Activated CD8-positive, alpha-beta memory T cell treated with anti-CD3 and anti-CD28 coated beads for 1 hour (primary cell): ENCODE measurements around the gene STBD1.
"Not testable (repeated sequence)": the region's sequence is repeated elsewhere in the genome, so short reads cannot be mapped to it uniquely, and the experiment has no call there.

Experiments
- DNase-seq, 2 donors: peaks; one replicate each; pipeline ENCODE4 v3.0.0-alpha.2; 2020; ENCODE audit warnings: low read depth in 1 of 2; ENCODE audit errors: extremely low read depth in 1 of 2

STBD1 gene

DNA sequence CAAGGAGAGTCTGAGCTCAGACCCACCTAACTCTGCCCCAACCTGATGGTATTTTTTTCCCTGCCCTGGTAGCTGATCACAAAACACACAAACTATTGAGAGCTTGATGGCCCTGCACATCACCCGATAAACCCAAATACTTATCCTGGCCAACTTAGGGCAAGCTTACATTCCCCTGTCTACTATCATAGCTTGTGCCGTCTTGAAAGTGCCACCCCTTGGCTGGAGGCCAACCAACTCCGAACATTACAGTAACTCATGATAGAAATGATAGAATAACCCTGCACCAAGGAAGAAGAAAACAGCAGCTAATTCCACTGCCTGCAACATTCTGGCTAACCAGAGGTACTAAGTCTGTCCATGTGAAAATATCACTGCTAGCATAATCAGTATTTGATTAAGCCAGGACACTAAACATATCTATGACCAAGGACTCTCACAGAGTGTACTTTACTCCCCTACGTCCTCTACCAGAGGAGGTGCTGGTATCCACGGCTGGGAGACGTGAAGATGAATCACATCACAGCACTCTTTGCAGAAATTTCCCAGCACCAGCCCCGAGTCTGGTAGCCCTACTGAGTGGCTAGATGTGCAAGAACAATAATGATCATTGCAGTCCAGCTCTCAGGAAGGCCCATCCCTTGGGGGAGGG, 8.9 kb downstream of the STBD1 start:
- DNase-seq = no peak

DNA sequence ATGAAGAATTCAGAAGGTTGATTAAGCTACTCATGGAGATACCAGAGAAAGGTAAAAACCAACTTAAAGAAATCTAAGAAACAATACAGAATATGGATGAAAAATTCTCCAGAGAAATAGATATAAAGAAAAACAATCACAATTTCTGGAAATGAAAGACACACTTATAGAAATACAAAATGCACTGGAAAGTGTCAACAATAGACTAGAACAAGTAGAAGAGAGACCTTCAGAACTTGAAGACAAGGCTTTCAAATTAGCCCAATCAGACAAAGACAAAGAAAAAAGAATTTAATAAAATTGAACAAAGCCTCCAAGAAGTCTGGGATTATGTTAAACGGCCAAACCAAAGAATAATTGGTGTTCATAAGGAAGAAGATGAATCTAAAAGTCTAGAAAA, 9.6 kb downstream of the STBD1 start:
- DNase-seq = no peak

DNA sequence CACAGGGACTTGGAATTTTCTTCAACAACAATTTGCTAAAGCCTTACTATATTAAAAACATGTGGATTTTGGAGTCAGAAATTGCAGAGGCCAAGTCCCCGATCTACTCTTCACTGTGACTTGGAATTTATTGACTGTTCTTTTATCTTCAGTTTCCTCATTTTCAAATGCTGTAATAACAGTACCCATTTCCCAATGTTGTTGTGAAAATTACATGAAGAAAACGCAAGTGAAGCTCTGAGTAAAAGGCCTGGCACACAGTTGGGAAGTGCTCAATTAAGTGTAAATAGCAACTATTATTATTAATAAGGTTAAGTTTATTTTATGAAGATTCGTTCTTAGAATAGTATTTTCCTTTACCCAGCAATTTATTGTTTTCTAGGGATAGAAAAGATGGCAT, 15.7 kb downstream of the STBD1 start:
- DNase-seq = no peak

DNA sequence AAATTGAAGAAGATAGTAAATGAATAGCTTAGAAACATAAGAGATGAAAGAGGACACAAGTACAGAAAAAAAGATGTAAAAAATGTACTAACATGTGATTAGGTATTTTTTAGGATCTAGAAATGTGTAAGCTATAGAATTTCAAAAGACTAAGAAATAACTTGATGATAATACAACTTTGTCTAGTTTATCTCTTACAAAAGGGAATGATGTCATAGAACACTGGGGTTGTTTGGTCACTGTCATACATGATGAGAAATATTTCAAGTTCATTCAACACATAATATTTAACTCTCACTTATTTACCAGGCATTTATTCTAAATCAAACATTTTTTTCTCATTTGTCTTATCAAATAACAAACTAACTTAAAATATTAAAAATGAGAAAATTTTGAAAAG, 18.5 kb downstream of the STBD1 start:
- DNase-seq = no peak

DNA sequence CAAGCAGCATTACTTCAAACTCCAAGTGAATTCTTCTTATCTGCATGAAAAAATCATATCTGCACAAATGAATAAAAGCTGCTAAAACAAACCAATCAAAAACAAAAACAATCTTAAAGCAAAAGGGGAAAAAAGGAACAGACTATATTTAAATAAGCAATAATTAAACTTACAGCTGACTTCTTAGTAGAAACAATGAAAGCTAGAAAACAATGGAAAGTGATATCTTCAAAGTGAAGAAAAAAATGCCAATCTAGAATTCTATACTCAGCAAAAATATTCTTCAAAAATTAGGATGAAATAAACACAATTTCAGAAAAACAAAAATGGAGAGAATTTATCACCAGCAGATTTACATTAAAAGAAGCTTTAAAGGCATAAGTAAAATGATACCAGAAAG, 20.0 kb downstream of the STBD1 start:
- no peak for DNase-seq

DNA sequence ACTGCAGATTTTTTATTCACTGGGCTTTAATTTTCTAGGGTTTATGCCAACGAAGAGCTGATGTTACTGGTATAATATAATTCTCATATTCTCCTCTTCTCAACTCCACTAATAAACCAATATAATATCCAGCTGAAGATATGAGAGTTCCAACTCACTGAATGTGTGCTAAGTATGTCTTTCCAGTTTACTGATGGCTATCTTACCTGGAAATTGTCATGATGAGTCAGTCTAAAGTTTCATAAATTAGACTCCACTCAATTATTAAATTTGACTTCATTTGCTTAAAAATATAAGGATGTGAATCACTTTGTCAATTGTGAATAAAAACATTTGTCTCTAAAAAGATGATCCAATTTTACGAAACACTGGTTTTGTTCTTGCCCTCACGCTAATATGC, 28.4 kb downstream of the STBD1 start:
- no peak for DNase-seq

DNA sequence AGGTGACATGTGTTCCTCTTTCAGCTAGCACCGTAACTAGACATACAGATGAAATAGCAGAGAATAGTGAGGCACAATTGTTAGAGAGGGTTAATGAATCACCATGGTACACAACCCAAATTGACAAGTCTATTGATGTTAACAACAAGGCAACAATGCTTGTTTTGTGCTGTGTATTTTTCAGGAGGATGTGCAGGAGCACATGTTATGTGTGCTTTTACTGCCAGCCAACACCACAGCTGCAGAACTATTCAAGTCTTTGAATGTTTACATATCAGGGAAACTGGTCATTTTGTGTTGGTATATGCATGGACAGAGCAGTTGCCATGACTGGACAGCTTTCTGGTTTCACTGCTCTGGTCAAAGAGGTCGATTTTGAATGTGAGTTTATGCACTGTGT, 32.8 kb downstream of the STBD1 start:
- no peak for DNase-seq

DNA sequence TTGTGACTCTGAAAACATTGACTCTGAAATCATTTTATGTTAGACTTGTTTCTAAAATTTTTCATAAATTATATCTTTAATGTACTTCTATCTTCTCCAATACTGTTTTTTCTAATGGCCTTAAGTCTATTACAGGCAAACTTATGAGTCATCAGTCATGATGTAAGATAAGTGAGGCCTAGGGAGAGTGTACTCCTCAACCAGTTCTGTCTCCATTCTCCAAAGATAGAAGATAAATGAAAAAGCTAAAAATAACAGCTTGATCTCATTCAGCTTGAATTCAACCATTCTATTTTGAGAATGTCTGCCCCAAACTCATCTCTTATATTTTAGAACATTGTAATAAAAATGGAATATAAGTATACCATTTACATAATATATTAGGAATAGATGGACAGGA, 34.5 kb downstream of the STBD1 start:
- no peak for DNase-seq

DNA sequence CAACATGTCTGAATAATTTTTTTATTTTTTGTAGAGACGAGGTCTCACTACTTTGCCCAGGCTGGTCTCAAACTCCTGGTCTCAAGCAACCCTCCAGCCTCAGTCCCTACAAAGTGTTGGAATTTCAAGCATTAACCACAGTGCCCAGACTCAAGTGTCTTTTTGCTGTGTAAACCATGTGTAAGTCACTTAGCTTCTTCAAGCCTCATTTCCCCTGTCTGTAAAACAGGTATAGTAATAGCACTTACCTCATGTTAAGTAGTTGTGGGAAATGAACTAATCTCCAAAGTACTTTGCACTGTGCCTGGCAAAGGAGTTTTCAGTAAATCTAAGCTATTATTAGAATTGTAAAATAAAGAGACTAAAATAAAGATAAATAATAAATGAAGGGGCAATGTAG, 35.7 kb downstream of the STBD1 start:
- DNase-seq = no peak

DNA sequence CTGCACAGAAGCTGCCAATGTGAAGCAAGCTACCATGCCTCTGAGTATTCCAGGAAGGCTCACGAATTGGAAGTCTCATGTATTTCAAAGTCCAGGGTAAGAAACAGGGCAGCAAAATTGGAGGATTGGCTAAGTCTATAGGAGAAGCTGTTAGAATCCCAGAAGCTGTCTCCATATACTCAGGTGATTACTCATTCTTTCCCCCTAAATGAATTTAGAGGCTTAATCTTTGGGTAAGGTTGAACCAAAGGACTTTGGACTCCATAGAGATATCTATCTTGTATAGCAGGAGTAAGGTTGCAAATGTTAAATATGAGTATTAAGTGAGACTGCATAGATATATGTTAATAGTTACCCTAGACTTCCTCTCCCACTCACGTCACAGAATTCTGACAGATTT, 36.3 kb downstream of the STBD1 start:
- no peak for DNase-seq

DNA sequence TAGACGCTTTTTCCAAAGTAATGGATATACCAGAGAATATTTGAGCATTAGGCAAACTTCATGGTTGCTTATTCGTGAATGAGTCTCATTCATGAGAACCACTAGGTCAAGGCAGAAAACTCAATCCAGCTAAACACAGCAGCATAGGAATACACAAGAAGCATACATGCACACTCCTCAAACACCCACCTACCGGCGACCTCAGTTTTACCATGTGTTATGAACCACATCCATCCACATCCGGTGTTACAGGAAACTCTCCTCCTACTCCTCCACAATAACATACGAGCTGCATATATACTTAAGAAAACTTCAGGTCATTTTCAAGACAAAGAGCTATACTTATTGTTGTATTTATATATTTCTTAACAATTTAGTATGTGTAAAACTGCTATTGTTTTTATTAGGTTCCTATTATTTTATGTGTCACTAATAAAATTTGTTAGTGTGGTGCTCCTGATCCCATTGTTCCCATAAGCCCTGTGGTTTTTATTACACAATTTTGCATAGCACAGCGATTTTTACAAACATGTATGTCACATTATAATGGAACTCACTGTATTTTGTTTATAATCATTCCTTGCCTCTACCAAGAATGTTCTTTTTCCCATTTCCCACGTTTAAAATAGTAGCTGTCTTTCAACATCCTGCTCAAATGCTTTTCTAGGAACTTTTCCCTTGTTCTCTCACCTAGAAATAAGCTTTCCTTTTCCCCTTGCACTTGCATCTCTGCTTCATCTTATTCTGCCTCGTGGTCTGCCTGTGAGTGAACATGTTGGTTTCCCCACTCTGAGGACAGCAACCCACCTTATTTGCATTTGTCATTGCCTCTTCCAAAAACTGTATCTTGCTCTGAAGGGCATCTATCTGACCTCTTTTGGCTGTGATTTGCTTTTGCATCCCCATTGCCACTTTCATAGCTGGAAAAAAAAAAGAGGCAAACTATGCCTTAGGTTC, 48.3 kb downstream of the STBD1 start:
- DNase-seq = no peak

DNA sequence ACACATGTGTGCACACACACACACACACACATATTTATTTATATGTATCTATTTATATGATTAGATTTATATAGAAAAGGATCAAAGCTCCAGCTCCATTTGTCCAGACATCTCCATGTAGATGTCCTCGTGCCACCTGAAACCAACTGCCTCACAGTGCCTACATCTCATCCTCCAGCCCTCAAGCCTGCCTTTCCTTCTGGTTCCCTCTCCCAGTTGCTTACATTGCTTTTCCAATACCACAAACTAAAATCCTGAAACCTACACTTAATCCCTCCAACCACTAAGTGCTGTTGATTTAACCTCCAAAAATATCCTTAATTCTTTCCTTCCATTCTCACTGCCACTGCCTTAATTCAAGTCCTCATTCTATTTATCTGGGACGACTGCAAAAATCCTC, 51.4 kb downstream of the STBD1 start:
- no peak for DNase-seq

DNA sequence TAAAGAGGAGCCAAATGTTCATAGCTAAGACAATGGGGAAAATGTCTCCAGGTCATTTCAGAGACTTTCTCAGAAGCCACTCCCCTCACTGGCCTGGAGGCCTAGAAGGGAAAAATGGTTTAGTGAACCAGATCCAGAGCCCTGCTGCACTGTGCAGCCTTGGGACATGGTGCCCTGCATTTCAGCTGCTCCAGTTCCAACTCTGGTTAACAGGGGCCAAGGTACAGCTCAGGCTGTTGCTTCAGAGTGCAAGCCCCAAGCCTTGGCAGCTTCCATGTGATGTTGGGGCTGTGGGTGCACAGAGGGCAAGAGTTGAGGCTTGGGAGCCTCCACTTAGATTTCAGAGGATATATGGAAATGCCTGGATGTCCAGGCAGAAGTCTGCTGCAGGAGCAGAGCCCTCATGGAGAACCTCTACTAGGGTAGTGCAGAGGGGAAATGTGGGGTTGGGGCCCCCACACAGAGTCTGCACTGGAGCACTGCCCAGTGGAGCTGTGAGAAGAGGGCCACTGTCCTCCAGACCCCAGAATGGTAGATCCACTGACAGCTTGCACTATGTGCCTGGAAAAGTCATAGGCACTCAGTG, 53.4 kb downstream of the STBD1 start:
- not testable (repeated sequence) for DNase-seq
